Liver (tissue), 9 donors: Measurements from ENCODE around the gene PIANP. TPM values are rescaled to one million over a fixed set of nuclear protein-coding genes. Genes with fewer than 3 reads are reported as not detected.

Source experiments
- DNase-seq: peaks from one replicate; pipeline ENCODE4 v3.0.0-alpha.2; 2017; ENCODE audit warnings: low spot score
- H3K27ac ChIP-seq, 2 donors: one replicate each; pipeline ENCODE4 v1.7.0; 2013; ENCODE audit warnings: inconsistent platforms in 2 of 2, low read length in 2 of 2, control low read depth in 1 of 2, low read depth in 1 of 2, mild to moderate bottlenecking in 1 of 2
- H3K27me3 ChIP-seq, 4 donors: one replicate each; pipeline versions ENCODE4 v1.6.1 to v1.7.0; 2013; ENCODE audit warnings: low read length in 3 of 4, inconsistent platforms in 1 of 4, mild to moderate bottlenecking in 1 of 4, moderate library complexity in 1 of 4; ENCODE audit not compliant: control insufficient read depth in 4 of 4, insufficient read depth in 4 of 4
- H3K36me3 ChIP-seq, 4 donors: one replicate each; pipeline versions ENCODE4 v1.6.1 to v1.7.0; 2013; ENCODE audit warnings: low read length in 3 of 4, mild to moderate bottlenecking in 3 of 4, low read depth in 1 of 4, moderate library complexity in 1 of 4; ENCODE audit not compliant: control insufficient read depth in 4 of 4, insufficient read depth in 3 of 4
- H3K4me1 ChIP-seq, 4 donors: one replicate each; pipeline versions ENCODE4 v1.6.1 to v1.7.0; 2013; ENCODE audit warnings: low read length in 3 of 4, mild to moderate bottlenecking in 3 of 4, moderate library complexity in 1 of 4; ENCODE audit not compliant: control insufficient read depth in 4 of 4, insufficient read depth in 4 of 4
- H3K4me3 ChIP-seq, 3 donors: one replicate each; pipeline versions ENCODE4 v1.6.1 to v1.7.0; 2013; ENCODE audit warnings: low read length in 3 of 3, control low read depth in 1 of 3, low read depth in 1 of 3, mild to moderate bottlenecking in 1 of 3
- H3K9ac ChIP-seq, 2 donors: one replicate each; pipeline ENCODE4 v1.7.0; 2013; ENCODE audit warnings: low read length in 2 of 2, mild to moderate bottlenecking in 2 of 2, moderate library complexity in 2 of 2, control low read depth in 1 of 2, low read depth in 1 of 2
- H3K9me3 ChIP-seq, 4 donors: one replicate each; pipeline versions ENCODE4 v1.6.1 to v1.7.0; 2013; ENCODE audit warnings: low read length in 3 of 4; ENCODE audit not compliant: control insufficient read depth in 4 of 4
- EGR1 ChIP-seq, 2 donors: IDR thresholded peaks; 2 replicates each; pipeline ENCODE4 v1.6.1; 2016 to 2018; ENCODE audit warnings: antibody characterized with exemption in 2 of 2, low read depth in 2 of 2
- FOXA1 ChIP-seq: IDR thresholded peaks from 2 replicates; pipeline ENCODE4 v1.6.1; 2016; ENCODE audit warnings: antibody characterized with exemption
- FOXA2 ChIP-seq: IDR thresholded peaks from 2 replicates; pipeline ENCODE4 v1.6.1; 2016; ENCODE audit warnings: antibody characterized with exemption
- GABPA ChIP-seq, 2 donors: IDR thresholded peaks in 1 of 2; conservative IDR thresholded peaks in 1 of 2; 2 replicates each; pipeline ENCODE4 v1.6.1; 2016; ENCODE audit warnings: antibody characterized with exemption in 2 of 2, mild to moderate bottlenecking in 1 of 2, moderate library complexity in 1 of 2
- HNF4A ChIP-seq, 2 donors: conservative IDR thresholded peaks; 2 replicates each; pipeline ENCODE4 v1.6.1; 2016; ENCODE audit warnings: antibody characterized with exemption in 2 of 2, mild to moderate bottlenecking in 2 of 2
- HNF4G ChIP-seq: IDR thresholded peaks from 2 replicates; pipeline ENCODE4 v1.6.1; 2016; ENCODE audit warnings: antibody characterized with exemption
- RAD21 ChIP-seq, 2 donors: IDR thresholded peaks; 2 replicates each; pipeline ENCODE4 v1.6.1; 2016; ENCODE audit warnings: antibody characterized with exemption in 2 of 2, mild to moderate bottlenecking in 2 of 2
- RXRA ChIP-seq, 2 donors: IDR thresholded peaks; 2 replicates each; pipeline ENCODE4 v1.6.1; 2017 to 2018; ENCODE audit warnings: antibody characterized with exemption in 2 of 2, mild to moderate bottlenecking in 1 of 2
- TAF1 ChIP-seq: conservative IDR thresholded peaks from 2 replicates; pipeline ENCODE4 v1.6.1; 2016; ENCODE audit warnings: antibody characterized with exemption, mild to moderate bottlenecking
- YY1 ChIP-seq: IDR thresholded peaks from 2 replicates; pipeline ENCODE4 v1.6.1; 2016; ENCODE audit warnings: antibody characterized with exemption, mild to moderate bottlenecking
- WGBS: extraction: QIAGEN DNeasy Blood & Tissue Kit; methylation state at CpG from one replicate; pipeline ENCODE4 v1.1.7; 2013; 5-methylcytosine and 5-hydroxymethylcytosine counted together
- polyA plus RNA-seq, 2 donors: library from polyadenylated mRNA; stranded (reverse) in 1 of 2; unstranded in 1 of 2; fragments of 200-250 nt in 1 of 2; fragments of >200 nt in 1 of 2; fragmentation: Nextera tagmentation in 1 of 2; extraction: Ambion mirVana in 1 of 2; gene quantifications; one replicate each; pipeline versions ENCODE4 v1.2.1 to v1.2.3, GENCODE V29; 2013 to 2015
- total RNA-seq, 2 donors: library from RNA; depleted of rRNA; stranded (reverse); fragments of >200 nt; gene quantifications; one replicate each; pipeline ENCODE4 v1.2.3, GENCODE V29; 2014
- TF ChIP-seq, protein P1 (sequence below): IDR thresholded peaks from 2 replicates; pipeline ENCODE4 v1.6.1; 2016; ENCODE audit warnings: antibody characterized with exemption
- TF ChIP-seq, protein P2 (sequence below): IDR thresholded peaks from 2 replicates; pipeline ENCODE4 v1.6.1; 2016; ENCODE audit warnings: antibody characterized with exemption, mild to moderate bottlenecking
- donor health status: healthy.
- donor health status: healthy.
- donor health status: healthy.
- donor health status: healthy.
- donor health status: healthy.

Gene PIANP
- total and polyA plus RNA-seq, 4 donors: 0.03 TPM; not detected in 3

DNA sequence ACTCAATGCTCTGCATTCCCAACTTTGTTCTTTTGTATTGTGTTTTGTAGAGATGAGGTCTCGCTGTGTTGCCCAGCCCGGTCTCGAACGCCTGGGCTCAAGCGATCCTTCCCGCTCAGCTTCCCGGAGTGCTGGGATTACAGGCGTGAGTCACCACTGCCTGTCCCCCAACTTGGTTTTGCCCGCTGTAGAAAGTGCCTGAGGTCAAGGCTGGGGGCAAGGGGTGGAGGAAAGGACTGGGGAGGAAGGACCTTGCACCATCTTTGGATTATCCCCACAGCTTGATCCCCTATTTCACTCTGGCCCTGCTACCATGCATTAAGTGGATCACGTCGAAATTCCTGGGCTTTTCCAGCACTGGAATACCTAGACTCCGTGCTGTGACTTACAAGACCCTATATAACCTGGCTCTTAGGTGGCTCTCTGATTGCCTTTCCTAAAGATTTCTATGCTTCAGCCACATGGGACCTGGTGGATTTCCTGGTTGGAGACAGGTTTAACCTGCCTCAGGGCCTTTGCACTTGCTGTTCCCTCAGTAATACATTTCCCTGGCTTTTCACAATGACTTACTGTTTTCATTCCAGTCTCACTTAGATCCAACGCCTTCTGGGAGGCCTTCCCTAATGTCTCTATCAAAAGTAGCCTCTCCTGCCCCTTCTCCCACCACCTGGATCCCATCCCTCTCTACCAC is 608 bp upstream of the PIANP start:
- TF ChIP-seq FOXA2 (no peak), FOXA1 (no peak), EGR1 (IDR thresholded peaks at IDR 0.05; ENCODE audit: low read depth in 2 of 2) (no peak), GABPA (IDR thresholded peaks at IDR 0.05 in 1 of 2, conservative IDR thresholded peaks at IDR 0.05 in 1 of 2) (no peak), RXRA (IDR thresholded peaks at IDR 0.05) (no peak), YY1 (no peak), RAD21 (IDR thresholded peaks at IDR 0.05) (no peak), TAF1 (no peak), HNF4G (no peak), HNF4A (conservative IDR thresholded peaks at IDR 0.05) (no peak)
- TF ChIP-seq, protein P1, sequence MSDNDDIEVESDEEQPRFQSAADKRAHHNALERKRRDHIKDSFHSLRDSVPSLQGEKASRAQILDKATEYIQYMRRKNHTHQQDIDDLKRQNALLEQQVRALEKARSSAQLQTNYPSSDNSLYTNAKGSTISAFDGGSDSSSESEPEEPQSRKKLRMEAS: no peak
- TF ChIP-seq, protein P2, sequence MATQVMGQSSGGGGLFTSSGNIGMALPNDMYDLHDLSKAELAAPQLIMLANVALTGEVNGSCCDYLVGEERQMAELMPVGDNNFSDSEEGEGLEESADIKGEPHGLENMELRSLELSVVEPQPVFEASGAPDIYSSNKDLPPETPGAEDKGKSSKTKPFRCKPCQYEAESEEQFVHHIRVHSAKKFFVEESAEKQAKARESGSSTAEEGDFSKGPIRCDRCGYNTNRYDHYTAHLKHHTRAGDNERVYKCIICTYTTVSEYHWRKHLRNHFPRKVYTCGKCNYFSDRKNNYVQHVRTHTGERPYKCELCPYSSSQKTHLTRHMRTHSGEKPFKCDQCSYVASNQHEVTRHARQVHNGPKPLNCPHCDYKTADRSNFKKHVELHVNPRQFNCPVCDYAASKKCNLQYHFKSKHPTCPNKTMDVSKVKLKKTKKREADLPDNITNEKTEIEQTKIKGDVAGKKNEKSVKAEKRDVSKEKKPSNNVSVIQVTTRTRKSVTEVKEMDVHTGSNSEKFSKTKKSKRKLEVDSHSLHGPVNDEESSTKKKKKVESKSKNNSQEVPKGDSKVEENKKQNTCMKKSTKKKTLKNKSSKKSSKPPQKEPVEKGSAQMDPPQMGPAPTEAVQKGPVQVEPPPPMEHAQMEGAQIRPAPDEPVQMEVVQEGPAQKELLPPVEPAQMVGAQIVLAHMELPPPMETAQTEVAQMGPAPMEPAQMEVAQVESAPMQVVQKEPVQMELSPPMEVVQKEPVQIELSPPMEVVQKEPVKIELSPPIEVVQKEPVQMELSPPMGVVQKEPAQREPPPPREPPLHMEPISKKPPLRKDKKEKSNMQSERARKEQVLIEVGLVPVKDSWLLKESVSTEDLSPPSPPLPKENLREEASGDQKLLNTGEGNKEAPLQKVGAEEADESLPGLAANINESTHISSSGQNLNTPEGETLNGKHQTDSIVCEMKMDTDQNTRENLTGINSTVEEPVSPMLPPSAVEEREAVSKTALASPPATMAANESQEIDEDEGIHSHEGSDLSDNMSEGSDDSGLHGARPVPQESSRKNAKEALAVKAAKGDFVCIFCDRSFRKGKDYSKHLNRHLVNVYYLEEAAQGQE: no peak
- no peak for DNase-seq
- no peak overlapping the region for H3K9ac ChIP-seq
- peaks cover 0 to 32% (median 13%) of the 10 kb centered on the region in 4 donors for H3K27me3 ChIP-seq
- no peak overlapping the region for H3K4me3 ChIP-seq
- H3K9me3 ChIP-seq: no peaks in the 10 kb centered on the region
- 33% methylated on average over 13 of the region's 13 CpGs for WGBS
- peaks cover 3 to 10% (median 5%) of the 10 kb centered on the region in 4 donors for H3K4me1 ChIP-seq
- no peak overlapping the region for H3K27ac ChIP-seq
- no peaks in the 10 kb centered on the region for H3K36me3 ChIP-seq

DNA sequence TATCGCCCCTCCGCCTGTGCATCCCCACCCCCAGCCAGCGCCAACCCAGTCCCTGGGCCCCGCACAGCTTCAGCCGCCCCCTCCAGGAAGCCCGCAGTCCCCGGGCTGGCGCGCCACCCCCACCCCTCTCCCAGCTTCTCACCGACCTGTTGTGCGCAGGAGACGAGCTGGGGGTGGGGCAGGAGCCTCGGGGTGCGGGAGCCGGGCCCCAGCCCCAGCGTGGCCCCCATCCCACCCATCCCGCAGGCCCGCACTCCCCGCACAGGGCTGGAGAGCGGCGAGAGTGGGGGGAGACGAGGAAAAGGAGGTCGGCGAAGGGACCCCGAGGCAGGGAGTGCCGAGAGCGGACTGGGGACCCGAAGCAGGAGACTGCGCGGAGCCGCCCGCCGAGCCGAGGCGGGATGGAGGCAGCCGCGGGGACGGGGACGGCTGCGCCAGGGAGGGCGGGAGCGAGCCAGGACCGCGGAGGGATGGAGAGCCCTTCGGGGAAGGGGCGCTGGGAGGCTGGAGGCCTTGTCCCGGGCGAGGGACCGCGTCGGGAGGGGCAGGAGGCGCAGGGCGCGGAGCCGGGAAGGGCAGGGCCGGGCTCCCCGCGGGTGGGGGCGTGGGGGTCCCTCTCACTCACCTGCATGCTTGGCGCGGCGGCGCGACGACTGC is 498 bp downstream of the PIANP start:
- peaks cover 3 to 10% (median 5%) of the 10 kb centered on the region in 4 donors for H3K4me1 ChIP-seq
- no peaks in the 10 kb centered on the region for H3K36me3 ChIP-seq
- peaks cover 0 to 32% (median 13%) of the 10 kb centered on the region in 4 donors for H3K27me3 ChIP-seq
- WGBS: 2% methylated on average over 65 of the region's 65 CpGs
- no peak overlapping the region for H3K9ac ChIP-seq
- peak overlapping the region in 1 of 3 donors; percentile 35 for H3K4me3 ChIP-seq
- H3K9me3 ChIP-seq: no peaks in the 10 kb centered on the region
- DNase-seq: no peak
- TF ChIP-seq RXRA (IDR thresholded peaks at IDR 0.05): no peak
- no peak for TF ChIP-seq RAD21 (IDR thresholded peaks at IDR 0.05)
- H3K27ac ChIP-seq: no peak overlapping the region

DNA sequence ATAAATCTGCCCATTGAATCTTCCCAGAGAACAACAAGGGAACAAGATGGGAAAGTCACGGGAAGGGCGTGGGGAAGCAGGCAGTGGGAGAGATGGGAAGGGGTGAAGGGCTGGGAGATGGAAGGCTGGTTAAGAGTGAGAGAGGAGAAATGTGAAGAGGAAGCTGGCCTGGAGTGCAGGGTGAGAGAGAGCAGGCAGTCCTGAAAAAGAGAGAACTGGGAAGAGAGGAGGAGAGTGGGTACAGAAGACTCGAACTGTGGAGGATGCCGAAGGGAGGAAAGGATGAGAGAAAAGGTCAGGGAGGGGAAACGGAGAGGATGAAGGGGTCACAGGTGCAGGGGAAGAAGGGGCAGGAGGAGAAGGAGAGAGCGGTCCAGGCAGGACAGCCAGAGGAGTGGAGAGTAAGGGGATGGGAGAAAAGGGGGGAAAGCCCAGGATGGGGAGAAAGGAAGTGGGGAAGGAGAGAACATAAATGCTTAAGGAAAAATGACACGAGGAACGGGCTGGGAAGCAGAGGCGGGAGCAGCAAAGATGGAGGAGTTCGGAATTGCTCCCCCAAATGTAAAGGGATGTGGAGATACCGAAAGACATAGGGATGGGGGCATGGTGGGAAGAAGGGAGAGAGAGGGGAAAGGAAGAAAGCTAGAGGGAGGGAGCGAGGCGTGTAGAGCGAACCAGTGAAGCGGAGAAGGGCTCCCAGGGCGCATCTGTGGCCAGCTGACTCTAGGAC is 1.2 kb downstream of the PIANP start:
- Histone ChIP-seq H3K4me3 (no peak overlapping the region), H3K27ac (no peak overlapping the region), H3K36me3 (no peaks in the 10 kb centered on the region), H3K9me3 (no peaks in the 10 kb centered on the region), H3K4me1 (peaks cover 3 to 10% (median 5%) of the 10 kb centered on the region in 4 donors), H3K27me3 (peaks cover 0 to 28% (median 13%) of the 10 kb centered on the region in 4 donors), H3K9ac (no peak overlapping the region)
- 19% methylated on average over 16 of the region's 16 CpGs for WGBS
- no peak for TF ChIP-seq RAD21 (IDR thresholded peaks at IDR 0.05)
- DNase-seq: no peak
